Fibroblast of the aortic adventitia (primary cell): Measurements from ENCODE around the gene FCHSD2. TPM values are rescaled to one million over a fixed set of nuclear protein-coding genes. Genes with fewer than 3 reads are reported as not detected.

ENCODE experiments used
- DNase-seq: peaks from one replicate; pipeline ENCODE4 v3.0.0-alpha.2; 2010; ENCODE audit warnings: low read depth
- H3K4me3 ChIP-seq: 2 replicates; pipeline ENCODE4 v1.5.1; 2011; ENCODE audit warnings: low read depth, mild to moderate bottlenecking, control low read depth, low read length, moderate library complexity
- CTCF ChIP-seq: IDR thresholded peaks from 2 replicates; pipeline ENCODE4 v1.5.1; 2011; ENCODE audit warnings: mild to moderate bottlenecking, low read length, control low read depth, inconsistent platforms; ENCODE audit not compliant: insufficient read depth
- total RNA-seq: library from RNA; depleted of rRNA; stranded (reverse); fragments of >200 nt; gene quantifications from 2 replicates; pipeline ENCODE4 v1.2.3, GENCODE V29; 2012; ENCODE audit warnings: low replicate concordance

The FCHSD2 gene
- total RNA-seq, 1 donor, result 11.3 TPM

GRCh38 chr11:73121692-73122091, 20.4 kb downstream of the FCHSD2 start:
- TF ChIP-seq CTCF, result no peak
- DNase-seq, result peak; percentile 43
- no peak overlapping the region for H3K4me3 ChIP-seq

- no peak overlapping the region for H3K4me3 ChIP-seq
- DNase-seq, result no peak
- TF ChIP-seq CTCF, result no peak
Observed at GRCh38 chr11:73117071-73117470, 25.0 kb downstream of the FCHSD2 start.

GRCh38 chr11:73116636-73117035, 25.5 kb downstream of the FCHSD2 start:
- TF ChIP-seq CTCF, result no peak
- no peak for DNase-seq
- no peak overlapping the region for H3K4me3 ChIP-seq

- TF ChIP-seq CTCF, result no peak
- H3K4me3 ChIP-seq, result no peak overlapping the region
- DNase-seq, result no peak
Observed at GRCh38 chr11:73114835-73115220, 27.3 kb downstream of the FCHSD2 start.

- H3K4me3 ChIP-seq, result no peak overlapping the region
- no peak for TF ChIP-seq CTCF
Observed at GRCh38 chr11:73114110-73114834, 27.8 kb downstream of the FCHSD2 start.

GRCh38 chr11:73113426-73113825, 28.7 kb downstream of the FCHSD2 start:
- no peak for TF ChIP-seq CTCF
- H3K4me3 ChIP-seq, result no peak overlapping the region
- DNase-seq, result no peak

More at GRCh38 chr11:73114110-73114834, 27.8 kb downstream of the FCHSD2 start:
- no peak for DNase-seq

GRCh38 chr11:73107597-73107996, 34.5 kb downstream of the FCHSD2 start:
- no peak overlapping the region for H3K4me3 ChIP-seq
- no peak for TF ChIP-seq CTCF
- no peak for DNase-seq
